ENCODE data around the gene UNC13D.
A peak's percentile ranks its signal among the peaks of the same experiment; 100 is the strongest.

The UNC13D gene

GRCh38 chr17:75791254-75791653 is 53.0 kb downstream of the UNC13D start:
- TF ChIP-seq PPARA (CRISPR knock-in tag; IDR thresholded peaks at IDR 0.05; ENCODE audit: borderline replicate concordance) (no peak), CSDC2 (CRISPR knock-in tag; IDR thresholded peaks at IDR 0.05) (no peak), SNAI2 (CRISPR knock-in tag; IDR thresholded peaks at IDR 0.05) (no peak), TOX (CRISPR knock-in tag; IDR thresholded peaks at IDR 0.05; ENCODE audit: borderline replicate concordance) (no peak), BACH2 (CRISPR knock-in tag; IDR thresholded peaks at IDR 0.05; ENCODE audit: borderline replicate concordance) (no peak), TCF4 (CRISPR knock-in tag; IDR thresholded peaks at IDR 0.05; ENCODE audit: borderline replicate concordance) (no peak), OSR1 (CRISPR knock-in tag; IDR thresholded peaks at IDR 0.05) (no peak)
- no peak for ATAC-seq

GRCh38 chr17:75785016-75785890 is 59.0 kb downstream of the UNC13D start:
- ATAC-seq, result peak; percentile 78
- TF ChIP-seq TSHZ2 (CRISPR knock-in tag; IDR thresholded peaks at IDR 0.05) (peak; percentile 81; the same call in 1 of the 2 replicates), ZNF565 (CRISPR knock-in tag; conservative IDR thresholded peaks at IDR 0.05; ENCODE audit: low read depth) (peak; percentile 84), POU6F1 (CRISPR knock-in tag; IDR thresholded peaks at IDR 0.05; ENCODE audit: borderline replicate concordance, low read depth) (no peak), ARNTL (CRISPR knock-in tag; IDR thresholded peaks at IDR 0.05; ENCODE audit: borderline replicate concordance, low read depth) (no peak), PPARA (CRISPR knock-in tag; IDR thresholded peaks at IDR 0.05; ENCODE audit: borderline replicate concordance) (no peak), RARB (CRISPR knock-in tag; IDR thresholded peaks at IDR 0.05) (peak; percentile 75), ESRRG (CRISPR knock-in tag; IDR thresholded peaks at IDR 0.05) (peak; percentile 83), ZC3H10 (CRISPR knock-in tag; IDR thresholded peaks at IDR 0.05) (no peak; the same call in 1 of the 2 replicates), TCF4 (CRISPR knock-in tag; IDR thresholded peaks at IDR 0.05; ENCODE audit: borderline replicate concordance) (no peak), TOX (CRISPR knock-in tag; IDR thresholded peaks at IDR 0.05; ENCODE audit: borderline replicate concordance) (no peak), ISL1 (CRISPR knock-in tag; IDR thresholded peaks at IDR 0.05) (no peak; the same call in 1 of the 2 replicates), PATZ1 (CRISPR knock-in tag; IDR thresholded peaks at IDR 0.05; ENCODE audit: borderline replicate concordance) (peak; percentile 9), ZNF8 (CRISPR knock-in tag; IDR thresholded peaks at IDR 0.05) (0 out of 2 replicates have a peak, but pooled peaks have one; percentile 44), ZNF70 (CRISPR knock-in tag; IDR thresholded peaks at IDR 0.05) (peak; percentile 44; the same call in 1 of the 2 replicates), SNAI2 (CRISPR knock-in tag; IDR thresholded peaks at IDR 0.05) (peak; percentile 86), BACH2 (CRISPR knock-in tag; IDR thresholded peaks at IDR 0.05; ENCODE audit: borderline replicate concordance) (no peak), CREB5 (CRISPR knock-in tag; IDR thresholded peaks at IDR 0.05; ENCODE audit: low read depth) (peak; percentile 38; the same call in 1 of the 2 replicates), ZFP30 (CRISPR knock-in tag; IDR thresholded peaks at IDR 0.05) (no peak; the same call in 1 of the 2 replicates), CSDC2 (CRISPR knock-in tag; IDR thresholded peaks at IDR 0.05) (peak; percentile 97), ZFP3 (CRISPR knock-in tag; IDR thresholded peaks at IDR 0.05) (peak; percentile 83), OSR1 (CRISPR knock-in tag; IDR thresholded peaks at IDR 0.05) (peak; percentile 76; the same call in 1 of the 2 replicates), CSRNP3 (CRISPR knock-in tag; IDR thresholded peaks at IDR 0.05) (peak; percentile 88), GLIS3 (CRISPR knock-in tag; IDR thresholded peaks at IDR 0.05) (peak; percentile 76)

Measured in SK-N-SH treated with all-trans-retinoic acid at 6 μM for 48 hours (cell line).